Activated CD8-positive, alpha-beta memory T cell treated with anti-CD3 and anti-CD28 coated beads, Interleukin-2, amount 50 U/mL, for 24 hours (primary cell): Measurements from ENCODE around the gene ZBTB46.
A peak's percentile ranks its signal among the peaks of the same experiment; 100 is the strongest.
"Not testable (repeated sequence)": the region's sequence is repeated elsewhere in the genome, so short reads cannot be mapped to it uniquely, and the experiment has no call there.

Source experiments
- DNase-seq: peaks from one replicate; pipeline ENCODE4 v3.0.0-alpha.2; 2020; ENCODE audit errors: extremely low read depth

ZBTB46 gene

GRCh38 chr20:63787302-63787701, 43.8 kb downstream of the ZBTB46 start:
- DNase-seq: no peak

- no peak for DNase-seq
Measured at GRCh38 chr20:63785691-63786131, 45.4 kb downstream of the ZBTB46 start.

- DNase-seq: no peak
Measured at GRCh38 chr20:63783970-63784369, 47.1 kb downstream of the ZBTB46 start.

GRCh38 chr20:63782521-63782971, 48.5 kb downstream of the ZBTB46 start:
- no peak for DNase-seq

GRCh38 chr20:63782051-63782471, 49.0 kb downstream of the ZBTB46 start:
- DNase-seq: peak; percentile 8

GRCh38 chr20:63781181-63781580, 49.9 kb downstream of the ZBTB46 start:
- DNase-seq: no peak

- no peak for DNase-seq
Measured at GRCh38 chr20:63778857-63779256, 52.2 kb downstream of the ZBTB46 start.

GRCh38 chr20:63778034-63778752, 52.9 kb downstream of the ZBTB46 start:
- DNase-seq: no peak

- no peak for DNase-seq
Measured at GRCh38 chr20:63777614-63778013, 53.5 kb downstream of the ZBTB46 start.

- not testable (repeated sequence) for DNase-seq
Measured at GRCh38 chr20:63776875-63777274, 54.2 kb downstream of the ZBTB46 start.

GRCh38 chr20:63775096-63775978, 55.7 kb downstream of the ZBTB46 start:
- no peak for DNase-seq

GRCh38 chr20:63774306-63774705, 56.8 kb downstream of the ZBTB46 start:
- no peak for DNase-seq

GRCh38 chr20:63773571-63774241, 57.4 kb downstream of the ZBTB46 start:
- DNase-seq: no peak

- no peak for DNase-seq
Measured at GRCh38 chr20:63772781-63773518, 58.1 kb downstream of the ZBTB46 start.

GRCh38 chr20:63771046-63771707, 59.9 kb downstream of the ZBTB46 start:
- no peak for DNase-seq

GRCh38 chr20:63769891-63770474, 61.1 kb downstream of the ZBTB46 start:
- no peak for DNase-seq

- no peak for DNase-seq
Measured at GRCh38 chr20:63768591-63769515, 62.2 kb downstream of the ZBTB46 start.

GRCh38 chr20:63767886-63768285, 63.2 kb downstream of the ZBTB46 start:
- no peak for DNase-seq

GRCh38 chr20:63767456-63767855, 63.6 kb downstream of the ZBTB46 start:
- no peak for DNase-seq
